HG03060 (cell line): ENCODE data around the gene NUP153.
A peak's percentile ranks its signal among the peaks of the same experiment; 100 is the strongest.
"Not testable (repeated sequence)": the region's sequence is repeated elsewhere in the genome, so short reads cannot be mapped to it uniquely, and the experiment has no call there.

ENCODE experiments used
- ATAC-seq: cut with Tn5 transposase; IDR thresholded peaks from one replicate; pipeline ENCODE4 v1.9.1; 2021; ENCODE audit warnings: low read depth, moderate number of reproducible peaks; ENCODE audit not compliant: unreplicated experiment

Gene NUP153

DNA sequence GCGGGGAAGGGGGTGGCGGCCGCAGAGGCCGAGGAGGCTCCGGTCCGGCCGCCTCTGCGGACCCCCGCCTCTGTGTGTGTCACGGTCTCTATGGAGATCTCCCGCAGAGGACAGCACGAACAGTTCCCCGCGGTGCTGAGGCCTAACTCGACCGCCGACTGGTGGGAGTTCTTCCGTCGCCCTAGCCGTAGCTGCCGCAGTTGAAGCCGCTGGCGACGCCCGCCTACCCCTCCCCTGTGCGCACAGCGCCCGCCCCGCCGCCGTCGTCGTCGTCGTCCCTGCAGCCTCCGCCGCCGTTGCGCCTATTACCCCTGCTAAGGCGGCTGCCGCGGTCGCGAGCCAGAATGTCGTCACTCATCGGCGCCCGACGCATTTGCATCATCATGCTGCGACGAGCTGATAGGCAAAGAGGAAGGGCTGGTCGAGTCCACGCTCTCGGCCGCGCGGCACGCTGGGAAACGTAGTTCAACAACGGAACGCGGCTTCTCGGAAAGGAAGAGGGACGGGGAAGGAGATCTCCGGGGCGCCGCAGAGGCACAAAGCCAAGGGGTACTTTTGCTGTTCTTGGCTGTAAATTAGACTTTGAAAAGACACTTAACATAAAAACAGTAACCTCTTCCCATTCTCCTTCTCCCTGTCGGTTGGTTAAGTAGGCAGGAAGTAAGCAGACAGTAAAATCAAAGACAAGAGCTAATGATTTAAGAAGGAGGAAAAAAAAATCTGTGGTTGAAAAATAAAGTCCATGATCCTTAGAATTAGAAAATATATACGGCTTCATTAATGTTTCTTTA, at the start of gene NUP153:
Gene NUP153 (minus strand): TSS at position 346 of the 791 bp plus-strand sequence. CDS start 538 bp downstream, outside the sequence.
- ATAC-seq: peak; percentile 59

DNA sequence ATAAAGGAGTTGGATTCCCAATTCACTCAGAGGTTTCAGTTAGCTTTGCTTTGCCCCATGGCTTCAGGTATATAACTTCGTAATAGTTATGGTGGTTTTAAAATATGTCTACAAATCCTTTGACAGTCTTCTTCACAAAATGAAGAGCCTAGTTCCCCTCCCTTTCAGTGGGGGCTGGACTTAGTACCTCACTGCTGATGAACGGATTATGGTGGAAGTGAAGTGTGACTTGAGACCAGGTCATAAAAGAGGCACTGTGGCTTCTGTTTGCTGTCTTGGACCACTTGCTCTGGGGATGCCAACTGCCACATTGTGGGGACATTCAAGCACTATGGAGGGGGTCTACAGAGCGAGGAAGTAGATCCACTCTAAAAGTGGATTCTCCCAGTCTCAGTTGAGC, 47.5 kb upstream of the NUP153 start:
- no peak for ATAC-seq

DNA sequence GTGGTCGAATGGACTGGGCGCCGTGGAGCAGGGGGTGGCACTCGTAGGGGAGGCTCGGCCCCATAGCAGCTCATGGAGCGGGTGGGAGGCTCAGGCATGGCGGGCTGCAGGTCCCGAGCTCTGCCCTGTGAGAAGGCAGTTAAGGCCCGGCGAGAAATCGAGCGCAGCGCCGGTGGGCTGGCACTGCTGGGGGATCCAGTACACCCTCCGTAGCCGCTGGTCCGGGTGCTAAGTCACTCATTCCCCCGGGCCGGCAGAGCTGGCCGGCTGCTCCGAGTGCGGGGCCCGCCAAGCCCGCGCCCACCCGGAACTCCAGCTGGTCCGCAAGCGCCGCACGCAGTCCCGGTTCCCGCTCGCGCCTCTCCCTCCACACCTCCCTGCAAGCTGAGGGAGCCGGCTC, 38.6 kb upstream of the NUP153 start:
- ATAC-seq: not testable (repeated sequence)

DNA sequence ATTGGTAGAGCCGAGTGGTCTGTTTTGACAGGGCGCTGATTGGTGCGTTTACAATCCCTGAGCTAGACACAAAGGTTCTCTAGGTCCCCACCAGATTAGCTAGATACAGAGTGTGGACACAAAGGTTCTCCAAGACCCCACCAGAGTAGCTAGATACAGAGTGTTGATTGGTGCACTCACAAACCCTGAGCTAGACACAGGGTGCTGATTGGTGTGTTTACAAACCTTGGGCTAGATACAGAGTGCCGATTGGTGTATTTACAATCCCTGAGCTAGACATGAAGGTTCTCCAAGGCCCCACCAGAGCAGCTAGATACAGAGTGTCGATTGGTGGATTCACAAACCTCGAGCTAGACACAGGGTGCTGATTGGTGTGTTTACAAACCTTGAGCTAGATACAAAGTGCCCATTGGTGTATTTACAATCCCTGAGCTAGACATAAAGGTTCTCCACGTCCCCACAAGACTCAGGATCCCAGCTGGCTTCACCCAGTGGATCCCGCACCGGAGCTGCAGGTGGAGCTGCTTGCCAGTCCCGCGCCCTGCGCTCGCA, 38.1 kb upstream of the NUP153 start:
- ATAC-seq: not testable (repeated sequence)

DNA sequence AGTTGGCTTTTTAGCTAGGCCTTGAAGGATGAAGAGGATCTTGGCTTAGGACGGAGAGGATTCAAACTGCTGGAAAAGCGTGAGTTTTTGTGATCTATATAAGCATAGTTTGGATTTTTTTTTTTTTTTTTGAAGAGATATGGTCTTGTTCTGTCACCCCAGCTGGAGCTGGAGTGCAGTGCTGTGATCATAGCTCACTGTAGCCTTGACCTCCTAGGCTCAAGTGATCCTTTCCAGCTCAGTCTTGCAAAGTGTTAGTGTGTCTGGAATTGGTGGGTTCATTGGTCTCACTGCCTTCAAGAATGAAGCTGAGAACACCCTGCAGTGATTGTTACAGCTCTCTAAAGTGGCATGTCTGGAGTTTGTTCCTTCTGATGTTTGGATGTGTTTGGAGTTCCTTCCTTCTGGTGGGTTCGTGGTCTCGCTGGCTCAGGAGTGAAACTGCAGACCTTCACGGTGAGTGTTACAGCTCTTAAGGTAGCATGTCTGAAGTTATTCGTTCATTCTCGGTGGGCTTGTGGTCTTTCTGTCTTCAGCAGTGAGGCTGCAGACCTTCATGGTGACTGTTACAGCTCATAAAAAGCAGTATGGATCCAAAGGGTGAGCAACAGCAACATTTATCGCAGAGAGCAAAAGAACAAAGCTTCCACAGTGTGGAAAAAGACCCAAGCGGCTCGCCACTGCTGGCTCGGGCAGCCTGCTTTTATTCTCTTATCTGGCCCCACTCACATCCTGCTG, 37.5 kb upstream of the NUP153 start:
- no peak for ATAC-seq

DNA sequence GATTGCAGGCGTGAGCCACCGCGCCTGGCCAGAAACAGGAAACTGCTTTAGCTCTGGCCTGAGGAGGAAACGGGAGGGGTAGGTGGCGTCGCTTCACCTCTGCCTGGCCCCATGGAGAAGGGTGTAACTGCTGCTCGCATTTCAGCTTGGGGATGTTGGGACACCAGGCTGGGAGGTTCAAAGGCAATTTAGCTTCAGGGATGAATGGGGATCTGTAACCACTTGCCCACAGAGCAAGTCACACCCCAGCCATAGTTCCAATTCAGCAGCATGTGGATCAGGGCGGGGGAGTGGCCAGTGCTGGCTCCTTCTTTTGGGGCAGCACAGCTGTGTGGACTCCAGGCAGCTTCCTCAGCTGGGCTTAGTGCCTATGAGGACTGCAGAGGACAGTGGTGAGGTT, 34.8 kb upstream of the NUP153 start:
- no peak for ATAC-seq

DNA sequence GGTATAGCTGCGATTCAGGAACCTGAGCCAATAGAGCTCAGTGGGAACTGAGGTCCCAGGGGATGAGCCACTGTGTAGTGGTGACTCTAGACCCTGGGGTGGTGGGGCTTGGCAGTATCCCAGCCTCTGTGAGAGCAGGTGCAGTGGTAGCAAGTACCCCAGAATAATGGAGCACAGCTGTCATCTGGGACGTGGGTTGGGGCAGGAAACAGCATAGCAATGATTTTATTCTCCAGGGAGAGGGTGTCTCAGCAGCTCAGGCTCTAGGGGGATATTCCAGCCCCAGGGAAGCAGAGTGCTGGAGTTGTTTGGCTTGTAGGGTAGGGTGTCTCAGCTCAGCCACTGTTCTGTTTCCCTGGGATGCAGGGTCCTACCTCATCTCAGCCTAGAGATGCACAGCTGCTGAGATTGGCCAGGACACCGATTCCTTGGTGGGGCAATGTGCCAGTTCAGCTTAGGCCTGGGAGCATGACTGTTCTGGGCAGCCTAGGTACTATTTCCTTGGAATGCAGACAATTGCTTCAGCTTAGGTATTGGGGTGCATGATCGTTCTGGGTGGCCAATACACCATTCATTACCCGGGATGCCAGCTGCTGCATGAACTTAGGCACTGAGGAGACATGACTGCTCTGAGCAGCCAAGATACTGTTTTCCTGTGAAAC, 34.0 kb upstream of the NUP153 start:
- no peak for ATAC-seq

DNA sequence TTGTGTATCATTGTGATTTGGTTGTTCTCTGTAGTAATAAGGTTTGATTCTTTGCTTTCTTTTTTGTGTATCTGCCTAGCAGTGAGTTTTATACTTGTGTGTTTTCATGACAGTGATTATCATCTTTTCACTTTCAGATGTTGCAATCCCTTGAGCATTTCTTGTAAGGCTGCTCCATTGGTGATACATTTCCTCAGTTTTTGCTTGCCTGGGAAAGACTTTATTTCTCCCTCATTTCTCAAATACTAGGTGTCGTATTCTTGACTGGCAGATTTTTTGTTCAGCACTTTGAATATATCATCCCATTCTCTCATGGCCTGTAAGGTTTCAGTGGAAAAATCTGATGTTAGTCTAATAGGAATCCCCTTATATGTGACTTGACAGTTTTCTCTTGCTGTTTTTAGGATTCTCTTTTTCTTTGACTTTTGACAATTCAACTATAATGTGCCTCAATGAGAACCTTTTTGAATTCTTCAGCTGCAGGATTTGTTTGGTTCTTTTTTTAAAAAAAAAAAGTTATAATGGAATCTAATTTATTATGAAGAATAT, 31.1 kb upstream of the NUP153 start:
- ATAC-seq: no peak

DNA sequence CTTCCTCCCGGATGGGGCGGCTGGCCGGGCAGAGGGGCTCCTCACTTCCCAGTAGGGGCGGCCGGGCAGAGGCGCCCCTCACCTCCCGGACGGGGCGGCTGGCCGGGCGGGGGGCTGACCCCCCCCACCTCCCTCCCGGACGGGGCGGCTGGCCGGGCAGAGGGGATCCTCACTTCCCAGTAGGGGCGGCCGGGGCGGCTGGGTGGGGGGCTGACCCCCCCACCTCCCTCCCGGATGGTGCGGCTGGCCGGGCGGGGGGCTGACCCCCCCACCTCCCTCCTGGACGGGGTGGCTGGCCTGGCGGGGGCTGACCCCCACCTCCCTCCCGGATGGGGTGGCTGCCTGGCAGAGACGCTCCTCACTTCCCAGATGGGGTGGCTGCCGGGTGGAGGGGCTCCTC, 28.6 kb upstream of the NUP153 start:
- ATAC-seq: not testable (repeated sequence)

DNA sequence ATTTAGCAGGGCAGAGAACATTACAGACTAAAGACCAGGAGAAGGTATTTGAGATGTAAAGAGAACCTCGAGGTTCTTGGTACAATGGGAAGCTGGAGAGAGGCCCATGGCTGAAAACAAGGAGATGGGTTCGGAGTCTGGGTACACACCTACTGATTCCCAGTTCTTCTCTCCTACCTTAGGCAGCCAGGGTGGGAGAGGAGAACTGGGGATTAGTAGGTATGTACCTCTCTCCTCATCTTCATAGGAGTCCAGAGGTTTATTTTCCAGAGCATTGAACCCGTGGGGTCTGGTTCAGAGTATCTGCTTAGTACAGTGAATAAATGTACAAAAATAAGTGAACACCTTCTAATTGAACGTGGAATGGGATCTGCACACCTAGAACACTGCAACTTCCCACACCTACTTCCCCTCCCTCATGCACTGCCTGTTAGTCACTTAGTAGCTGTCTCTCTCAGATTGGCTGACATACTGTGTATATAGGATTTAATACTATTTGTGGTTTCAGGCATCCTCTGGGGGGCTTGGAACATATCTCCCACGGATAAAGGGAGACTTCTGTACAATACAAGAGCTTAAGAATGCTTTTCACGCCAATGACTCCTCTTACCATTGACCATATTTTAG, 23.5 kb upstream of the NUP153 start:
- no peak for ATAC-seq

DNA sequence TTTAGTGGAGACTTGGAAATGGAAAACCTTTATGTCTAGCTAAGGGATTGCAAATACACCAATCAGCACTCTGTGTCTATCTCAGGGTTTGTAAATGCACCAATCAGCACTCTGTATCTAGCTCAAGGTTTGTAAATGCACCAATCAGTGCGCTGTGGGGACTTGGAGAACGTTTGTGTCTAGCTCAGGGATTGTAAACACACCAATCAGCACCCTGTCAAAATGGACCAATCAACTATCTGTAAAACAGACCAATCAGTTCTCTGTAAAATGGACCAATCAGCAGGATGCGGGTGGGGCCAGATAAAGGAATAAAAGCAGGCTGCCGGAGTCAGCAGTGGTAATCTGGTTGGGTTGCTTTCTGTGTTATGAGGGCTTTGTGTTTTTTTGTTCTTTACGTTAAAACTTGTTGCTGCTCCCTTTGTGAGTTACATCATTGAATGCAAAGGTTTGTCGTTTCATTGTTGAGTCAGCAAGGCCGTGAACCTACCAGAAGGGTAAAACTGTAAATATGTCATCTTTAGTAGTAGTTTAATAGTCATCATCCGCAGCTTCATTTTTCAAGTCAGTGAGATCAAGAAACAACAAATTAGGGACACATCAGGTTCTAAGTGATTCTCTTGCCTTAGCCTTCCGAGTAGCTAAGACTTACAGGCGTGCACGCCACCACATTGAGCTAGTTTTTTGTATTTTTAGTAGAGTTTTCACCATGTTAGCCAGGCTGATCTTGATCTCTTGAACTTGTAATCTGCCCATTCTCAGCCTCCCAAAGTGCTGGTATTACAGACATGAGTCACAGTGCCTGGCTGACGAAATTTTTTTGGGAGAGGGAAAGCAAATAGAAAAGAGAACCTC, 22.7 kb upstream of the NUP153 start:
- ATAC-seq: no peak

DNA sequence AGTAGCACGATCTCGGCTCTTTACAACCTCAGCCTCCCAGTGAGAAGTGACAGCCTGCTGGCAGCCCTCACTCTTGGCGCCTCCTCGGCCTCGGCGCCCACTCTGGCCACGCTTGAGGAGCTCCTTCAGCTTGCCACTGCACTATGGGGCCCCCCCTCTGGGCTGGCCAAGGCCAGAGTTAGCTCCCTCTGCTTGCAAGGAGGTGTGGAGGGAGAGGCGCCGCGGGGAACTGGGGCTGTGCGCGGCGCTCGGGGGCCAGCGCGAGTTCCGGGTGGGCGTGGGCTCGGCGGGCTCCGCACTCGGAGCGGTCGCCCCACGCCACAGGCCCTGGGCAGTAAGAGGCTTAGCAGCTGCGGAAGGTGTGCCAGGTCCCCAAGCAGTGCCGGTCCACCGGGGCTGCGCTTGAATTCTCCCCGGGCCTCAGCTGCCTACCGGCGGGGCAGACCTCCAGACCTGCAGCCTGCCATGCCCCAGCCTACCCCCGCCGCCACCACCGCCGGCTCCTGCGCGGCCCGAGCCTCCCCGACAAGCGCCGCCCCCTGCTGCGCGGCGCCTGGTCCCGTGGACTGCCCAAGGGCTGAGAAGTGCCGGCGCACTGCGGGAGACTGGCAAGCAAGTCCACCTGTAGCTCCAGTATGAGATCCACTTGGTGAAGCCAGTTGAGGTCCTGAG, 22.0 kb upstream of the NUP153 start:
- no peak for ATAC-seq

DNA sequence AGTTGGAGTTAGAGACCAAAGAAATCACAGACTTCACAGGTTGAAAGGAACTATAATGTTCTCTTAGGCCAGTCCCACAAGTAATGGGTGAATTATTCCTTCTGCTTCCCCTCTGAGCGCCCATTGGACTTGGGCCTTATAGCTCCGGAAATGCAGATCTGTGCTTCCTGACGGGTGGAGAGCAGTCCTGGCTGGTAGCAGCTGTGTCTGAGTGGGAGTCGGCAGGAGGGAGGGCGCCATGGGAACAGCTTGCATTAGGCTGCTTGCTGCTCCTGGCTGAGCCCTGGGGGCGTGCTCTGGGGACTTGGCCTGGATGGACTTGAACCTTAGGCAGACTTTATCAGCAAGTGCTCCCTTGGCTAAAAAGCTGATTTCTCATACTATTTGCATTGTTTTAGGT, 18.4 kb upstream of the NUP153 start:
- no peak for ATAC-seq

DNA sequence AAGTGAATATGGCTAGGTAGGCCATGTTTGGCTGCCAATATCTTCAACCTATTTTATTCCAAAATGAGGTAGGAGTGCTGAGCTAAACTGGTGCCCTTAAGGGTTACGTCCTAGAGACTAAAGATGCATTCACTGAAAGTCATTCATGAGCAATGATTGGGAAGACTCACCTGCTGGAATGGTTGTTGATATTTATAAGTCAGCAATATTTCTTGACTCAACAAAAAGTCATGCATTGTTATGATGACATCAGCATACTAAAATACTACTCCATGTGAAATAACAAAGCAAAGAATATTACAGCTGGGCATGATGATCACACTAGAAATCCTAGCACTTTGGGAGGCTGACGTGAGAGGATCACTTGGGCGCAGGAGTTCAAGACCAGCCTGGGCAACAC, 17.6 kb upstream of the NUP153 start:
- no peak for ATAC-seq

DNA sequence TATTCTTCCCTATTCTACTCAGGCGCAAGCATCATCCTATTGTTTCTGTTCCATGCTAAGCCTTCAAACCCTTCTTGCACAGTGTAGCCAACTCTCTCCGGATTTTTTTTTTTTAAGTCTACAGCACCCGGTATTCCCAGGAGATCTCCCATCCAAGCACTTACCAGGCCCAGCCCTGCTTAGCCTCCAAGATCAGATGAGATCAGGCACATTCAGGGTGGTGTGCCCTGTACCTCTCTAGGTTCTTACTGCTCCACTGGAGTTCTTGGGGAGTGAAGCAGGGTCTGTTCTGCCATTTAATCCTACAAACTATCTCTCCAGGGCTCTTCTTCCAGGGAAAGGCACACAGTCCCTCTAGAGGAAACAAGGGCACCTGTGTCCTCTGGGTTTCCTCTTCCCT, 14.9 kb upstream of the NUP153 start:
- ATAC-seq: no peak

DNA sequence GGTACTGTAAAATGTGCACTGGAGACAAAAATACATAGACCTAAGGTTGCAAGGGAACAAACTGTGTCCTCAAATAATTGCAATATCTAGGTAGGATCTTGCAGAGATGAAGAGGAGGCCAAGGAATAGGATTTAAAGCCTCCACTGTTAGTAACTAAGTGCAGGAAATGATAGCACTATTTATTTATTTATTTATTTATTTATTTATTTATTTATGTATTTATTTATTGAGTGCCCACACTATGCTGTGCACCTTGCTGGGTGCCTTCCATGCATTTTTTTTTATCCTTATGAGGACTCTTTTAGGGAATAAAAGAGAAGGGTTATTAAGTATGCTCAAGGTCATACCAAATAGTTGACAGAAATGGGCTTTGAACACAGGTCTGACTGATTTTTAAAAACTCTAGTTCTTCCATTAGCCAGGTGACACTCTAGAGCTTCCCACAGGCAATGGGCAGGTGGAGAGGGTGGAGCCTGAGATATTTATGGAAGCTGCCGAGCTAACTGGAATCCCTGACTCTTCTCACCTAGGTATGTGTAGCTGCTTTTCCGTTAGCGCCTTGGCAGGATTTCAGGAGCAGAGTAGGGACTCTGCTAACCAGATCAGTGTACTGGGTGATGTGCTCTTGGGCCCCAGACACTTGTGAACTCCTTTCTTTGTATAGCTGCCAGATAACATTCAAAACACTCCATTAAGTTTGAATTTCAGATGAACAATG, 12.8 kb upstream of the NUP153 start:
- no peak for ATAC-seq

DNA sequence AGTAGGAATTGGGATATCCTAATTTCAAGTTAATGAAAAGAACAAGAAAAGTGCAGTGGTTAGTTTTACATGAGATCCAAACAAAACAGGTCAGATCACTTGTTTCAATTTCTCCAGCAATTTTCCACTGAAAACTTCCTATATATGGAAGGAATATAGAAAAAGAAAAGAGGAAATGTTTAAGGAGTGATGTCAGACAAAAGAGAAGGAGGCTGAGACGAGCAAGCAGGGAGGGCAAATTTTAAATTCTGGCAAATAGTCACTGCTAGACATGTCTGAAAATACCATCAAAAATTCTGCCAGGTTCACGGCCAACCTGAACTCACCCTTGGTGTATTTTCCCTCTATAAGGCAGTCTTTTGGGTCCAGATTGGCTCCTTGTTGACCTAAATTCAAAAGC, 9.5 kb upstream of the NUP153 start:
- ATAC-seq: no peak
